ENCODE measurements around the gene DTYMK. TPM values are rescaled to one million over a fixed set of nuclear protein-coding genes. Genes with fewer than 3 reads are reported as not detected.

The DTYMK gene
- total RNA-seq, 1 donor from 2014 or later = 17.3 TPM

GRCh38 chr2:241637018-241637794, 49.4 kb downstream of the DTYMK start, which contains the start of the genes ATG4B and THAP4:
Gene ATG4B (plus strand): TSS chr2:241637693. CDS start chr2:241637715, 22 bp downstream.
Gene THAP4 (minus strand): TSS chr2:241637158. CDS start chr2:241637017, 141 bp downstream.
- peaks cover 56% of the 10 kb centered on the region for H3K4me1 ChIP-seq
- TF ChIP-seq, protein P1, sequence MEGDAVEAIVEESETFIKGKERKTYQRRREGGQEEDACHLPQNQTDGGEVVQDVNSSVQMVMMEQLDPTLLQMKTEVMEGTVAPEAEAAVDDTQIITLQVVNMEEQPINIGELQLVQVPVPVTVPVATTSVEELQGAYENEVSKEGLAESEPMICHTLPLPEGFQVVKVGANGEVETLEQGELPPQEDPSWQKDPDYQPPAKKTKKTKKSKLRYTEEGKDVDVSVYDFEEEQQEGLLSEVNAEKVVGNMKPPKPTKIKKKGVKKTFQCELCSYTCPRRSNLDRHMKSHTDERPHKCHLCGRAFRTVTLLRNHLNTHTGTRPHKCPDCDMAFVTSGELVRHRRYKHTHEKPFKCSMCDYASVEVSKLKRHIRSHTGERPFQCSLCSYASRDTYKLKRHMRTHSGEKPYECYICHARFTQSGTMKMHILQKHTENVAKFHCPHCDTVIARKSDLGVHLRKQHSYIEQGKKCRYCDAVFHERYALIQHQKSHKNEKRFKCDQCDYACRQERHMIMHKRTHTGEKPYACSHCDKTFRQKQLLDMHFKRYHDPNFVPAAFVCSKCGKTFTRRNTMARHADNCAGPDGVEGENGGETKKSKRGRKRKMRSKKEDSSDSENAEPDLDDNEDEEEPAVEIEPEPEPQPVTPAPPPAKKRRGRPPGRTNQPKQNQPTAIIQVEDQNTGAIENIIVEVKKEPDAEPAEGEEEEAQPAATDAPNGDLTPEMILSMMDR (IDR thresholded peaks at IDR 0.05) = no peak
- ATAC-seq (peak; percentile 93 to 95), DNase-seq (peak; percentile 92)
- intact Hi-C loops (cut with DNase I) = no loop called here
- H3K27me3 ChIP-seq (ENCODE audit: low read depth) = no peaks in the 10 kb centered on the region
- no peaks in the 10 kb centered on the region for H3K9me3 ChIP-seq
- peak within 1 kb of the TSS; percentile 84 for H3K4me3 ChIP-seq
- H3K36me3 ChIP-seq = peaks cover 26% of the 10 kb centered on the region
- peak within 1 kb of the TSS; percentile 99 for H3K27ac ChIP-seq

DNA sequence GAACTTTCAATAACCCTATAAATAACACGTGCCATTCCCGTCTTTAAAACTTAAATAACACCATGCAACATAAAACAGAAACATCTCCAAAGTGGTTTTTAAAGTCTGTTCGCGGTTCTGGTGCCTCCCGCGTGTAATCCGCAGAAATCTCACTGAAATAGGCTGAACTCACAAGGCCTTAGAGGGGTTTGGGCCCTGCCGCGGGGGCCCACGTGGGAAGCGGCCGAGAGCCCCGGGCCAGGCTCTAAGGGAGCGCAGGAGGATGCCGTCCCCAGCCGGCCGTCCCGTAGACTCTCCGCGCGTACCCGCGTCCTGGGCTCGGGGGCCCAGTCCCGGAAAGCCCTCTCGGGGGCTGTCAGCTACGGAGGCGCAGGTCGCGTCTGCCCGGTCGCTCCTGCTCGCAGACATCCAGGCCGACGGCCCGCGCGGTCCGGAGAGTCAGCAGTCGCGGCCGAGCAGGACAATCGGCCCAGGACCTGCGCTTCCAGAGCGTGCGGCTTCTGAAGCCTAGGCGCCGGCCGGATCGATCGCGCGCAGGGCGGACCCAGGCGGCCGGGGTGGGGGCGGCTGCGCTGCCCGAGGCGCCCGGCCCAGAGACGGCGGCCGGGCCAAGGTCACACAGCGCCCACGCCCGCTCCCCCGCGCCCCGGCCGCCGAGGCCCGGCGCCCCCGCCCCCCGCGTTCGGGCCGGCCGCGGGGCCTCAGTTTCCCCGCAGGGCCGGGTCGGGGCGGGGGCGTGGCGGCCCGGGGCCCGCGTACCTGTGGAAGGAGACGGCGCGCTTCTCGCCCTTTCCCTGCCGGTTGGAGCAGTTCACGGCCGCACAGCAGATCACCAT, 50.2 kb downstream of the DTYMK start:
- DNase-seq = peak; percentile 68

DNA sequence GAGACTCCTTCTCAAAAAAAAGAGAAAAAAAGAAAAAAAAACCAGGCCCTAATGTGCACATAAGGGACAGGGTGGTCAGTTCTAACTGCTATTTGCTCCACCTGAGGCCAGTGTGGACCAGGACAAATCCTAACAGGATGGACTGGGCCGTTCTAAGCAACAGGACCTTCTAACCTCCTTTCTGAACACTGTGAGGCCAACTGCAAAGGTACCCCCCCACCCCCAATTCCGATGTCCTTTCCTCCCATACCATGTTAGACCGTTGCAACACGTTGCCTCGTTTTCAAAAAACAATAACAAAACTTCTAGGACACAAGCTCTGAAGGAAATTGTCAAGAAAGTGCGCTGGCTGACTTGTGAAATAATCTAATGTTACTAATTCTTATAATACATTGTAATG, 50.9 kb downstream of the DTYMK start:
- peak overlapping the region; percentile 99 for H3K27ac ChIP-seq
- peak overlapping the region; percentile 84 for H3K4me3 ChIP-seq
- intact Hi-C loops (cut with DNase I) = no loop called here
- peaks cover 46% of the 10 kb centered on the region for H3K4me1 ChIP-seq
- H3K27me3 ChIP-seq (ENCODE audit: low read depth) = no peaks in the 10 kb centered on the region
- TF ChIP-seq, protein P1 (IDR thresholded peaks at IDR 0.05) = no peak
- H3K36me3 ChIP-seq = peaks cover 40% of the 10 kb centered on the region
- H3K9me3 ChIP-seq = no peaks in the 10 kb centered on the region
- DNase-seq (no peak), ATAC-seq (no peak)

More for the DNA sequence above, 50.2 kb downstream of the DTYMK start:
- H3K27me3 ChIP-seq (ENCODE audit: low read depth) = no peaks in the 10 kb centered on the region
- peak overlapping the region; percentile 99 for H3K27ac ChIP-seq
- peak overlapping the region; percentile 84 for H3K4me3 ChIP-seq
- no peaks in the 10 kb centered on the region for H3K9me3 ChIP-seq
- peak; percentile 31 to 46 for ATAC-seq
- TF ChIP-seq, protein P1 (IDR thresholded peaks at IDR 0.05) = no peak
- intact Hi-C loops (cut with DNase I) = no loop called here
- peaks cover 34% of the 10 kb centered on the region for H3K36me3 ChIP-seq
- H3K4me1 ChIP-seq = peaks cover 49% of the 10 kb centered on the region

DNA sequence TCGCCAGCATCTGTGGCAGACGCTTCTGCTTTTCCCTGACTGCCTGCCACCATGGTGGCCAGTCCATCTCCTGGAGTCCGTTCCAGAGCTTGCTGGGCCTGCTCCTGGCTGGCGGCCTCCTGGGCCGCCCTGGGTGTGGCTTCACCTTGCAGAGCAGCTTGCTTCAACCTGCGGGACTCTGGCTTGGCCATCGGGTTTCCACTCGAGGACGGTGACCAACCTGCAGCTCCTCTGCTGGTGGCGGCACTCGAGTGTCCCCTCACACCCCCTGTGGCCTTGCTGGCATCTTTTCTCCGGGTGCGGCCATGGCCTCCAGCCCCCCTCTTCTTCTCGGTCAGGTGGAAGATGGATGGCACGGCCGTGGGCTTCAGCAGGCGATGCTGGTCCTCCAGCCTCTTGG, 53.1 kb downstream of the DTYMK start:
- Histone ChIP-seq H3K4me1 (peaks cover 25% of the 10 kb centered on the region), H3K9me3 (no peaks in the 10 kb centered on the region), H3K4me3 (no peak overlapping the region), H3K27me3 (ENCODE audit: low read depth) (no peaks in the 10 kb centered on the region), H3K27ac (no peak overlapping the region), H3K36me3 (peaks cover 53% of the 10 kb centered on the region)
- DNase-seq = no peak
- intact Hi-C loops (cut with DNase I) = no loop called here
- ATAC-seq = no peak
- TF ChIP-seq, protein P1 (IDR thresholded peaks at IDR 0.05) = no peak

DNA sequence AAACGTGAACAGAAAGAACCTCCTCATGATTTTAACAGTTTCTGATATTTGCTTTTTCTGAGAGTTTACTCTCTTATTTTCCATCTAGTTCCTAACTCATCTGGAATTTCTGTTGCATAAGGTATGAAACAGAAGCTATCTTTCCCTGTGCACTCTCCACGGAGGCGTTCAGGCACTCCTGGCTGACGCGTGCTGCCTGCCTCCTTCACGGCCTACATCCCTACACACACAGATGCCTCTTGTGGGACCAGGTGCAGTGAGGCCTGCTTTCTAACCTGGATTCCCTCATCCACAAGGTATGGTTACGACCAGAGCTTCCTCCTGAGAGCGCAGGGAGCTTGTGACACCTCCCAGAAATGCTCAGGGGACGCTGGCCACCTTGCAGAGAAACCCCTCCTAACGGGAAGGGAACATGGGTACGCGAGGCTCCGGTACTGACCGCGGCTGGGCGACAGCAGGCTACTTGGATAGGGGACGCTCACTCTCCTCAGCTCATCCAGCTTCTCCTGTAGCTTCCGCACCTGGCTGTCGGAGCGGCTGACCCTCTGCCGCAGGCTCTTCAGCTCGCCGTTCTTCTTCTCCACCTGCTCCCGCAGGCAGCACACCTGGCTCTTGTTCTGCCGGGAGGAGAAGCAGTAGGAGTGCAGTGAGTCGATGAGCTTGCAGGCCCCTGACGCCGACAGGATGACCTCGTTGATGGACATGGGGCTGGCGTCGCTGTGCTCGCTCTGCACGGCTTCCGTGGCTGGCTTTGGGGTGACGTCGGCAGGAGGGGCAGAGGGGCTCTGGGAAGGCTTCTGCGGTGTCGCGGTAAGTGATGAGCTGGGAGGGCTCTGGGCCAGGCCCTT, 53.9 kb downstream of the DTYMK start:
- intact Hi-C loops (cut with DNase I) = no loop called here
- no peak for ATAC-seq
- TF ChIP-seq, protein P1 (IDR thresholded peaks at IDR 0.05) = no peak
- Histone ChIP-seq H3K9me3 (no peaks in the 10 kb centered on the region), H3K27ac (no peak overlapping the region), H3K36me3 (peaks cover 59% of the 10 kb centered on the region), H3K4me3 (no peak overlapping the region), H3K4me1 (peaks cover 19% of the 10 kb centered on the region), H3K27me3 (ENCODE audit: low read depth) (no peaks in the 10 kb centered on the region)
- no peak for DNase-seq
